ENCODE data around the gene SUGCT. TPM values are rescaled to one million over a fixed set of nuclear protein-coding genes. Genes with fewer than 3 reads are reported as not detected.

The SUGCT gene
- total RNA-seq, 1 experiment from 2014 or later, result 4.6 TPM

- TF ChIP-seq IRF1 (CRISPR knock-in tag; IDR thresholded peaks at IDR 0.05), result no peak; the same call in 1 of the 2 replicates
- no peak for TF ChIP-seq CBFB (CRISPR knock-in tag; IDR thresholded peaks at IDR 0.05; ENCODE audit: low read depth)
- TF ChIP-seq AFF4 (CRISPR knock-in tag; IDR thresholded peaks at IDR 0.05; ENCODE audit: borderline replicate concordance), result no peak
- peak; percentile 80 for TF ChIP-seq ZNF232 (CRISPR knock-in tag; IDR thresholded peaks at IDR 0.05)
- TF ChIP-seq NFE2L1 (CRISPR knock-in tag; IDR thresholded peaks at IDR 0.05), result no peak
- no peak for TF ChIP-seq SOX15 (CRISPR knock-in tag; IDR thresholded peaks at IDR 0.05)
- no peak for TF ChIP-seq ERG (CRISPR knock-in tag; IDR thresholded peaks at IDR 0.05)
- peak; percentile 85 for TF ChIP-seq FOXP4 (CRISPR knock-in tag; IDR thresholded peaks at IDR 0.05)
- TF ChIP-seq ZNF425 (CRISPR knock-in tag; conservative IDR thresholded peaks at IDR 0.05), result no peak
- TF ChIP-seq GABPB1 (CRISPR knock-in tag; IDR thresholded peaks at IDR 0.05), result peak; percentile 31
- no peak for TF ChIP-seq ZNF281 (CRISPR knock-in tag; IDR thresholded peaks at IDR 0.05)
- no peak; the same call in 1 of the 2 replicates for TF ChIP-seq ATF1 (CRISPR knock-in tag; IDR thresholded peaks at IDR 0.05)
- TF ChIP-seq CDX4 (CRISPR knock-in tag; IDR thresholded peaks at IDR 0.05; ENCODE audit: borderline replicate concordance), result no peak
- TF ChIP-seq NR2C2 (CRISPR knock-in tag; IDR thresholded peaks at IDR 0.05), result no peak; the same call in none of the 2 replicates
- no peak; the same call in 1 of the 2 replicates for TF ChIP-seq ZMAT4 (CRISPR knock-in tag; IDR thresholded peaks at IDR 0.05)
- TF ChIP-seq ZNF219 (CRISPR knock-in tag; IDR thresholded peaks at IDR 0.05; ENCODE audit: borderline replicate concordance), result no peak
- no peak for TF ChIP-seq TEAD1 (CRISPR knock-in tag; IDR thresholded peaks at IDR 0.05)
- no peak for TF ChIP-seq STAT6 (CRISPR knock-in tag; conservative IDR thresholded peaks at IDR 0.05; ENCODE audit: low read depth)
- TF ChIP-seq JUN (CRISPR knock-in tag; IDR thresholded peaks at IDR 0.05), result no peak
- TF ChIP-seq ZNF396 (CRISPR knock-in tag; IDR thresholded peaks at IDR 0.05; ENCODE audit: borderline replicate concordance), result no peak
Observed at GRCh38 chr7:40134428-40135316, at the start of gene SUGCT, which contains the start of gene MPLKIP (continued).
